NOMO-1 (cell line): ENCODE measurements around the gene PNPLA6.
"Not testable (repeated sequence)": the region's sequence is repeated elsewhere in the genome, so short reads cannot be mapped to it uniquely, and the experiment has no call there.

Source experiments
- DNase-seq, 2 experiments: peaks; one replicate each; lab custom pipeline; 2025; ENCODE audit not compliant: unreplicated experiment in 2 of 2; lab: John Stamatoyannopoulos, UW

PNPLA6 gene

GRCh38 chr19:7550987-7551761 lies 15.7 kb downstream of the PNPLA6 start:
- DNase-seq: no peak

- DNase-seq: no peak
These were observed 17.3 kb downstream of the PNPLA6 start for GRCh38 chr19:7552781-7553180.

GRCh38 chr19:7554565-7554964 lies 19.0 kb downstream of the PNPLA6 start:
- no peak for DNase-seq

- DNase-seq: no peak
These were observed 19.7 kb downstream of the PNPLA6 start for GRCh38 chr19:7554990-7555864.

- no peak for DNase-seq
These were observed 21.3 kb downstream of the PNPLA6 start for GRCh38 chr19:7556696-7557315.

- DNase-seq: no peak
These were observed 23.1 kb downstream of the PNPLA6 start for GRCh38 chr19:7558667-7559066.

- DNase-seq: no peak
These were observed 23.6 kb downstream of the PNPLA6 start for GRCh38 chr19:7559102-7559501.

- DNase-seq: no peak
These were observed 24.7 kb downstream of the PNPLA6 start for GRCh38 chr19:7560255-7560654.

GRCh38 chr19:7561325-7561724 lies 25.8 kb downstream of the PNPLA6 start:
- no peak for DNase-seq

- no peak for DNase-seq
These were observed 27.3 kb downstream of the PNPLA6 start for GRCh38 chr19:7562646-7563393.

- DNase-seq: no peak
These were observed 29.3 kb downstream of the PNPLA6 start for GRCh38 chr19:7564866-7565265.

- DNase-seq: no peak
These were observed 29.8 kb downstream of the PNPLA6 start for GRCh38 chr19:7565332-7565731.

- no peak for DNase-seq
These were observed 35.2 kb downstream of the PNPLA6 start for GRCh38 chr19:7570761-7571160.

- DNase-seq: peak; percentile 63 to 80
These were observed 40.0 kb downstream of the PNPLA6 start for GRCh38 chr19:7575434-7576040.

- not testable (repeated sequence) for DNase-seq
These were observed 41.9 kb downstream of the PNPLA6 start for GRCh38 chr19:7577422-7577821.

- no peak for DNase-seq
These were observed 42.6 kb downstream of the PNPLA6 start for GRCh38 chr19:7578127-7578526.

GRCh38 chr19:7579182-7579581 lies 43.7 kb downstream of the PNPLA6 start:
- DNase-seq: no peak

- DNase-seq: no peak
These were observed 46.9 kb downstream of the PNPLA6 start for GRCh38 chr19:7582446-7582845.

GRCh38 chr19:7589822-7590221 lies 54.3 kb downstream of the PNPLA6 start:
- DNase-seq: no peak

- DNase-seq: no peak
These were observed 54.7 kb downstream of the PNPLA6 start for GRCh38 chr19:7590256-7590655.
